ENCODE results near the gene ERBB4.

DNA sequence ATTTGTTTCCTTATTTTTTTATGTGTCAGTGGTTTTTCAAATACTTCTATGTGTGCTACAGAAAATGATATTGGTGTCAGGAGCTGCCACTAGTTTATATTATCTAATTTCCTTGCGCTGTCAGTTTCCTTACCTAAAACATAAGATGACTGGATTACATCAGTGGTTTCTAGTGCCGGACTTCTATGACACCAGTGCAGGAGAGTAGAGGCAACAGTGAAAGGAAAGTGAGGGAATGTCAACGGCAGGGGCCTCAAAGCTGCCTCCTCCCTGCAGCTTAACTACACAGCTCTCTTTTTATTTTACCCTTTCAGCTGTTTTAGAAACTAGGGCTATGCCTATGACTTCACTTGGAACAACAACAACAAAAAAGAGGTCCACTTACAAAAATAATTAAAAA, 6.5 kb downstream of the ERBB4 start:
- TF ChIP-seq, protein P1, sequence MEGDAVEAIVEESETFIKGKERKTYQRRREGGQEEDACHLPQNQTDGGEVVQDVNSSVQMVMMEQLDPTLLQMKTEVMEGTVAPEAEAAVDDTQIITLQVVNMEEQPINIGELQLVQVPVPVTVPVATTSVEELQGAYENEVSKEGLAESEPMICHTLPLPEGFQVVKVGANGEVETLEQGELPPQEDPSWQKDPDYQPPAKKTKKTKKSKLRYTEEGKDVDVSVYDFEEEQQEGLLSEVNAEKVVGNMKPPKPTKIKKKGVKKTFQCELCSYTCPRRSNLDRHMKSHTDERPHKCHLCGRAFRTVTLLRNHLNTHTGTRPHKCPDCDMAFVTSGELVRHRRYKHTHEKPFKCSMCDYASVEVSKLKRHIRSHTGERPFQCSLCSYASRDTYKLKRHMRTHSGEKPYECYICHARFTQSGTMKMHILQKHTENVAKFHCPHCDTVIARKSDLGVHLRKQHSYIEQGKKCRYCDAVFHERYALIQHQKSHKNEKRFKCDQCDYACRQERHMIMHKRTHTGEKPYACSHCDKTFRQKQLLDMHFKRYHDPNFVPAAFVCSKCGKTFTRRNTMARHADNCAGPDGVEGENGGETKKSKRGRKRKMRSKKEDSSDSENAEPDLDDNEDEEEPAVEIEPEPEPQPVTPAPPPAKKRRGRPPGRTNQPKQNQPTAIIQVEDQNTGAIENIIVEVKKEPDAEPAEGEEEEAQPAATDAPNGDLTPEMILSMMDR (IDR thresholded peaks at IDR 0.05): no peak
- no peak for TF ChIP-seq POLR2AphosphoS5 (IDR thresholded peaks at IDR 0.05; ENCODE audit: low read depth, low read length)
- TF ChIP-seq TCF7L2 (IDR thresholded peaks at IDR 0.05; ENCODE audit: low read depth, low read length): no peak
